NB4 (cell line): ENCODE results near the gene USP6.

Source experiments
- MYC ChIP-seq: IDR thresholded peaks from 2 replicates; pipeline ENCODE4 v1.6.1; 2011; ENCODE audit warnings: low read depth, low read length
- POLR2A ChIP-seq: IDR thresholded peaks from 2 replicates; pipeline ENCODE4 v1.6.1; 2011; ENCODE audit warnings: mild to moderate bottlenecking; ENCODE audit not compliant: insufficient read length; ENCODE audit errors: extremely low read depth
- TF ChIP-seq, protein P1 (sequence below): IDR thresholded peaks from one replicate; pipeline ENCODE4 v1.5.1; 2012; ENCODE audit warnings: low read depth, low read length

DNA sequence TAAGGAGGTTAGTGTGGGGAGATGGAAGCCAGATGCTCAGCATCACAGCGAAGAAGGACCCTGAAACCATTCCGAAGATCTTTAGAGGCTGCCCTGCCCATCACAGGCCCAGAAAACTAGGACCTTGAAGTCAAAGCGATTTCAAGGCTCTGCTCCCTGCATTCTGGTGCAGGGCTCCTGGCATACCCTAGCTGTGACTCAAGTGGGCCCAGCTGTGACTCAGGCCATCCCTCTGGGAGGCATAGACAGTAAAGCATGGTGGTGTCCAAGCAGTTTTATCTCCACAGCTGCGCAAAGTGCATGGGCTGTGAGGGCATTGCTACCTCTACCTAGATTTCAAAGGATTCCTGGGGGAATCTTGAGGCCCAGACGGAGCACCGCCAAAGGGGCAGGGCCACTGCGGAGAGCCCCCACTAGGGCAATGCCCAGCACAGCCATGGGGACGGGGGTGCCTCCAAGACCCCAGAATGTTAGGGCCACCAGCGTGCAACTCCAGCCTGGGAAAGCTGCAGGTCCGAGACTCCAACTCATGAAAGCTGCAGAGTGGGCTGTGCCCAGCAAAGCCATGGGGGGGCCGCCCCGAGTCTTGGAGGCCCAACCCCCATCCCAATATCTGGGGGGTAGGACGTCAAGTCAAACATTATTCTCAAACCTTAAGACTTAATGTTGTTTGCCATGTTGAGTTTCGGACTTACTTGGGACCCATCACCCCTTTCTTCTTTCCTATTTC, 87.5 kb downstream of the USP6 start:
- TF ChIP-seq, protein P1, sequence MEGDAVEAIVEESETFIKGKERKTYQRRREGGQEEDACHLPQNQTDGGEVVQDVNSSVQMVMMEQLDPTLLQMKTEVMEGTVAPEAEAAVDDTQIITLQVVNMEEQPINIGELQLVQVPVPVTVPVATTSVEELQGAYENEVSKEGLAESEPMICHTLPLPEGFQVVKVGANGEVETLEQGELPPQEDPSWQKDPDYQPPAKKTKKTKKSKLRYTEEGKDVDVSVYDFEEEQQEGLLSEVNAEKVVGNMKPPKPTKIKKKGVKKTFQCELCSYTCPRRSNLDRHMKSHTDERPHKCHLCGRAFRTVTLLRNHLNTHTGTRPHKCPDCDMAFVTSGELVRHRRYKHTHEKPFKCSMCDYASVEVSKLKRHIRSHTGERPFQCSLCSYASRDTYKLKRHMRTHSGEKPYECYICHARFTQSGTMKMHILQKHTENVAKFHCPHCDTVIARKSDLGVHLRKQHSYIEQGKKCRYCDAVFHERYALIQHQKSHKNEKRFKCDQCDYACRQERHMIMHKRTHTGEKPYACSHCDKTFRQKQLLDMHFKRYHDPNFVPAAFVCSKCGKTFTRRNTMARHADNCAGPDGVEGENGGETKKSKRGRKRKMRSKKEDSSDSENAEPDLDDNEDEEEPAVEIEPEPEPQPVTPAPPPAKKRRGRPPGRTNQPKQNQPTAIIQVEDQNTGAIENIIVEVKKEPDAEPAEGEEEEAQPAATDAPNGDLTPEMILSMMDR = no peak
- TF ChIP-seq POLR2A = no peak
- TF ChIP-seq MYC = no peak
